GM12878 (cell line): ENCODE data around the gene CYB5D1. TPM values are rescaled to one million over a fixed set of nuclear protein-coding genes. Genes with fewer than 3 reads are reported as not detected.
A peak's percentile ranks its signal among the peaks of the same experiment; 100 is the strongest.

ENCODE experiments used
- ATAC-seq: fragments of 200-7000 bp; cut with Tn5 transposase; 3 replicates; pipeline ENCODE4 v1.9.1; 2020; ENCODE audit warnings: mild to moderate bottlenecking, moderate library complexity
- BruUV-seq: library from RNA; stranded (reverse); fragments of 400-500 nt; replicated peaks from 2 replicates; lab custom pipeline; 2021; lab: Mats Ljungman, UMichigan
- CTCF ChIA-PET: fragments of 300-600 bp; sonication (Branson Sonifier 250); formaldehyde crosslinking; extraction: SDS; loops from one replicate; lab custom pipeline; 2021; ENCODE audit warnings: inconsistent platforms; lab: Yijun Ruan, JAX
- POLR2A ChIA-PET: fragments of 350-600 bp; formaldehyde crosslinking; extraction: SDS; loops from one replicate; lab custom pipeline; 2021; ENCODE audit warnings: inconsistent platforms; lab: Charles Lee
- RAD21 ChIA-PET: fragments of 300-600 bp; sonication (Branson Sonifier 250); formaldehyde crosslinking; loops from one replicate; lab custom pipeline; 2023; ENCODE audit warnings: antibody characterized with exemption; ENCODE audit not compliant: unreplicated experiment; lab: Charles Lee
- SMC1A ChIA-PET: fragments of 300-600 bp; sonication (Branson Sonifier 250); formaldehyde crosslinking; loops from one replicate; lab custom pipeline; 2023; ENCODE audit not compliant: unreplicated experiment, uncharacterized antibody; lab: Charles Lee
- DNase-seq: peaks from one replicate; pipeline ENCODE4 v3.0.0-alpha.2; 2011; ENCODE audit warnings: low read depth, low spot score
- FAIRE-seq: peaks from 3 replicates; lab custom pipeline; 2011; peaks lifted over from hg19 to GRCh38; lab: Jason Lieb, UNC
- H2AFZ ChIP-seq: 2 replicates; pipeline ENCODE4 v1.6.0; 2011; ENCODE audit warnings: low read depth, low read length, control low read depth; ENCODE audit not compliant: control insufficient read depth
- H3K27ac ChIP-seq: 2 replicates; pipeline ENCODE4 v1.5.1; 2011; ENCODE audit warnings: control low read depth; ENCODE audit not compliant: control insufficient read depth, insufficient read depth
- H3K27me3 ChIP-seq, 2 experiments: replicated peaks in 1 of 2; 2 replicates each; pipeline versions ENCODE4 v1.6.0 to v1.6.1; 2011; ENCODE audit warnings: low read length in 1 of 2; ENCODE audit not compliant: control insufficient read depth in 2 of 2, insufficient read depth in 2 of 2
- H3K36me3 ChIP-seq, 2 experiments: 2 replicates each; pipeline ENCODE4 v1.5.1; 2011; ENCODE audit warnings: low read length in 1 of 2; ENCODE audit not compliant: control insufficient read depth in 2 of 2, insufficient read depth in 2 of 2
- H3K4me1 ChIP-seq: 2 replicates; pipeline ENCODE4 v1.6.1; 2011; ENCODE audit warnings: mild to moderate bottlenecking, low read length, moderate library complexity, mixed read lengths; ENCODE audit not compliant: control insufficient read depth, insufficient read depth
- H3K4me2 ChIP-seq: 2 replicates; pipeline ENCODE4 v1.6.0; 2011; ENCODE audit warnings: control low read depth; ENCODE audit not compliant: control insufficient read depth, insufficient read depth
- H3K4me3 ChIP-seq: fragments of 200-600 bp; sonication (generic); 2 replicates; pipeline ENCODE4 v1.5.1; 2016
- H3K79me2 ChIP-seq: 2 replicates; pipeline ENCODE4 v1.6.0; 2011; ENCODE audit warnings: low read length; ENCODE audit not compliant: control insufficient read depth, insufficient read depth
- H3K9ac ChIP-seq: 2 replicates; pipeline ENCODE4 v1.8.0; 2011; ENCODE audit warnings: low read length, control low read depth, mixed read lengths; ENCODE audit not compliant: control insufficient read depth, insufficient read depth
- H3K9me3 ChIP-seq: replicated peaks from 3 replicates; pipeline ENCODE4 v1.5.1; 2011; ENCODE audit warnings: mild to moderate bottlenecking, low read length; ENCODE audit not compliant: control insufficient read depth, insufficient read depth
- H4K20me1 ChIP-seq: 2 replicates; pipeline ENCODE4 v1.6.0; 2011; ENCODE audit not compliant: control insufficient read depth, insufficient read depth
- CBX3 ChIP-seq: fragments of 200-600 bp; sonication (generic); IDR thresholded peaks from 2 replicates; pipeline ENCODE4 v1.6.1; 2016; ENCODE audit warnings: low read depth, borderline replicate concordance
- CHD2 ChIP-seq: IDR thresholded peaks from 2 replicates; pipeline ENCODE4 v1.6.1; 2011; ENCODE audit warnings: low read depth, low read length, improper control_type of control experiment, borderline replicate concordance
- CTCF ChIP-seq, 3 experiments: IDR thresholded peaks in 2 of 3; conservative IDR thresholded peaks in 1 of 3; 2 replicates each; pipeline ENCODE4 v1.5.1; 2011; ENCODE audit warnings: low read depth in 3 of 3, low read length in 3 of 3, mild to moderate bottlenecking in 3 of 3, control low read depth in 2 of 3, moderate library complexity in 2 of 3, inconsistent platforms in 1 of 3, mixed read lengths in 1 of 3; ENCODE audit not compliant: control insufficient read depth in 2 of 3, insufficient read depth in 1 of 3; ENCODE audit errors: extremely low read depth in 1 of 3
- E2F8 ChIP-seq: fragments of 450-650 bp; IDR thresholded peaks from 2 replicates; pipeline ENCODE4 v1.6.1; 2018; ENCODE audit warnings: mild to moderate bottlenecking, low read depth, moderate library complexity; ENCODE audit not compliant: partially characterized antibody
- MTA2 ChIP-seq: fragments of 450-650 bp; IDR thresholded peaks from 2 replicates; pipeline ENCODE4 v1.6.1; 2016; ENCODE audit warnings: low read depth, mild to moderate bottlenecking, moderate library complexity
- NRF1 ChIP-seq: conservative IDR thresholded peaks from 2 replicates; pipeline ENCODE4 v1.6.1; 2011; ENCODE audit warnings: mild to moderate bottlenecking, low read depth, low read length, improper control_type of control experiment
- PAX5 ChIP-seq: IDR thresholded peaks from 2 replicates; pipeline ENCODE4 v1.6.1; 2011; ENCODE audit warnings: low read depth, low read length, borderline replicate concordance
- RAD21 ChIP-seq: IDR thresholded peaks from 2 replicates; pipeline ENCODE4 v1.6.1; 2011; ENCODE audit warnings: mild to moderate bottlenecking, low read depth, low read length, moderate library complexity; ENCODE audit not compliant: insufficient read depth
- SIN3A ChIP-seq: IDR thresholded peaks from 2 replicates; pipeline ENCODE4 v1.6.1; 2012; ENCODE audit warnings: low read depth, low read length, improper control_type of control experiment
- SKIL ChIP-seq: fragments of 450-650 bp; IDR thresholded peaks from 2 replicates; pipeline ENCODE4 v1.6.1; 2017; ENCODE audit warnings: mild to moderate bottlenecking, low read depth, inconsistent platforms; ENCODE audit not compliant: poor library complexity, severe bottlenecking
- SMC3 ChIP-seq: IDR thresholded peaks from 2 replicates; pipeline ENCODE4 v1.6.1; 2011; ENCODE audit warnings: low read length, improper control_type of control experiment, borderline replicate concordance
- WGBS: methylation state at CpG from one replicate; pipeline ENCODE4 v1.1.6; 2016; ENCODE audit warnings: low lambda C conversion rate; ENCODE audit not compliant: insufficient replicate concordance, insufficient coverage; ENCODE audit errors: missing lambda C conversion rate; 5-methylcytosine and 5-hydroxymethylcytosine counted together
- in situ Hi-C: fragments of 300-500 bp; cut with MboI; formaldehyde crosslinking; loops from 9 replicates; pipeline ENCODE4 v1.14.3; 2018; ENCODE audit warnings: mixed read lengths
- intact Hi-C: fragments of 100-400 bp; cut with micrococcal nuclease; formaldehyde crosslinking; loops from one replicate; pipeline ENCODE4 v1.14.2; 2022; ENCODE audit not compliant: unreplicated experiment
- polyA plus RNA-seq, 11 experiments: library from polyadenylated mRNA; depleted of rRNA in 4 of 11; unstranded in 6 of 11; stranded (reverse) in 5 of 11; fragments of >200 nt; fragmentation: Nextera tagmentation in 4 of 11; fragmentation: Illumina TruSeq in 1 of 11; extraction: Ambion mirVana in 4 of 11; extraction: Trizol in 1 of 11; gene quantifications; 1 replicate in 1 of 11; 2 replicates in 10 of 11; pipeline versions ENCODE4 v1.2.1 to v1.2.3, GENCODE V29; 2011 to 2016; ENCODE audit warnings: inconsistent platforms in 2 of 11, missing spikeins in 2 of 11, low read depth in 1 of 11
- total RNA-seq, 4 experiments: library from RNA; depleted of rRNA in 3 of 4; stranded (reverse); fragments of >200 nt in 3 of 4; fragmentation: Illumina TruSeq in 1 of 4; extraction: Trizol in 1 of 4; gene quantifications; 2 replicates each; pipeline versions ENCODE4 v1.2.1 to v1.2.3, GENCODE V29; 2013 to 2021
- TF ChIP-seq, protein P1 (sequence below): IDR thresholded peaks from 2 replicates; pipeline ENCODE4 v1.6.1; 2011; ENCODE audit warnings: mild to moderate bottlenecking, low read depth, low read length, moderate library complexity; ENCODE audit not compliant: insufficient replicate concordance

CYB5D1 gene
- total and polyA plus RNA-seq, 10 of the 15 experiments (the other 5 are each of a cell fraction or from before 2014, with no cell fraction given): 1.6 to 8.7 (median 6.4) TPM

DNA sequence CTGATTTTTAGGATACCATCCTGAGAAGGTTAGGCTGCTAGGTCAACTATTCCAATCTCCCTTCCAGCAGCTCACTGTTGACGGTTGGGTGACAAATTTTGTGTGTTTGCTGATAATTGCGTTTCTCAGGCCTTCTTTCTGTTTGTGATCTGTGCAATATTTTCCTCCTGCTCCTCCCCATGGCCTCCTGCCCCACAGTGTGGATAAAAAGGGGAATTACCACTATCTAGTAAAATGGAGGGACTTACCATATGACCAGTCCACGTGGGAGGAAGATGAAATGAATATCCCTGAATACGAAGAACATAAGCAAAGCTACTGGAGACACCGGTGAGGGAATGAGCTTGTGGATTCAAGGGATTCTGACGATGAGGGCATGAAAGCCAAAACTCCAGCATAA, 40.0 kb downstream of the CYB5D1 start:
- peak; percentile 35; the same call in 1 of the 3 replicates for ATAC-seq
- no peaks in the 10 kb centered on the region for H3K4me1 ChIP-seq
- intact Hi-C loops (loop anchor here (5.0 kb wide), 1 partner anchor 35 kb away; no protein-coding TSS in a partner anchor), in situ Hi-C loops (no loop called here)
- TF ChIP-seq, protein P1, sequence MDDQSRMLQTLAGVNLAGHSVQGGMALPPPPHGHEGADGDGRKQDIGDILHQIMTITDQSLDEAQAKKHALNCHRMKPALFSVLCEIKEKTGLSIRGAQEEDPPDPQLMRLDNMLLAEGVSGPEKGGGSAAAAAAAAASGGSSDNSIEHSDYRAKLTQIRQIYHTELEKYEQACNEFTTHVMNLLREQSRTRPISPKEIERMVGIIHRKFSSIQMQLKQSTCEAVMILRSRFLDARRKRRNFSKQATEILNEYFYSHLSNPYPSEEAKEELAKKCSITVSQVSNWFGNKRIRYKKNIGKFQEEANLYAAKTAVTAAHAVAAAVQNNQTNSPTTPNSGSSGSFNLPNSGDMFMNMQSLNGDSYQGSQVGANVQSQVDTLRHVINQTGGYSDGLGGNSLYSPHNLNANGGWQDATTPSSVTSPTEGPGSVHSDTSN: no peak
- TF ChIP-seq CBX3 (no peak), RAD21 (peak; percentile 54), NRF1 (no peak), SKIL (no peak), SIN3A (no peak), SMC3 (peak; percentile 35; the same call in 1 of the 2 replicates), CTCF (IDR thresholded peaks at IDR 0.05 in 2 of 3, conservative IDR thresholded peaks at IDR 0.05 in 1 of 3; ENCODE audit: control insufficient read depth in 2 of 3, extremely low read depth in 1 of 3, insufficient read depth in 1 of 3, low read depth in 3 of 3, low read length in 3 of 3) (peak in 2 of 3 experiments; percentile 31 to 34; a peak in 5 of 6 replicates), E2F8 (no peak), MTA2 (no peak), CHD2 (no peak), PAX5 (no peak)
- no peaks in the 10 kb centered on the region for H3K9me3 ChIP-seq
- FAIRE-seq: peak; percentile 56
- H3K4me3 ChIP-seq: no peak overlapping the region
- BruUV-seq: no TSS peak
- ChIA-PET SMC1A (interaction anchor here (0.7 to 2.8 kb wide), 4 partner anchors 33 to 247 kb away, joined by 3 to 12 read pairs (median 8); partner anchors contain the start of gene ATP1B2), POLR2A (interaction anchor here (1.1 kb wide), 1 partner anchor 18 kb away, joined by 4 read pairs; no protein-coding TSS in a partner anchor), CTCF (interaction anchor here (0.9 to 1.7 kb wide), 9 partner anchors 29 to 163 kb away, joined by 3 to 5 read pairs (median 4); partner anchors contain the start of gene NAA38), RAD21 (interaction anchor here (0.6 to 0.7 kb wide), 2 partner anchors 14 to 133 kb away, joined by 3 read pairs; no protein-coding TSS in a partner anchor)
- H4K20me1 ChIP-seq: no peaks in the 10 kb centered on the region
- H3K4me2 ChIP-seq: no peak overlapping the region
- H3K9ac ChIP-seq: no peak overlapping the region
- WGBS: 42% methylated on average over 6 of the region's 6 CpGs
- DNase-seq: no peak
- H3K36me3 ChIP-seq: peaks cover 31 to 52% of the 10 kb centered on the region in 2 experiments
- no peaks in the 10 kb centered on the region for H3K27me3 ChIP-seq
- H2AFZ ChIP-seq: no peak overlapping the region
- H3K79me2 ChIP-seq: no peaks in the 10 kb centered on the region
- H3K27ac ChIP-seq: no peak overlapping the region
